Fibroblast of skin of right biceps (primary cell): Measurements from ENCODE around the gene NUDCD3.
"Not testable (repeated sequence)": the region's sequence is repeated elsewhere in the genome, so short reads cannot be mapped to it uniquely, and the experiment has no call there.

Source experiments
- DNase-seq: peaks from one replicate; pipeline ENCODE4 v3.0.0-alpha.2; 2013

The NUDCD3 gene

GRCh38 chr7:44517175-44517574 is 26.7 kb upstream of the NUDCD3 start:
- DNase-seq = no peak

DNA sequence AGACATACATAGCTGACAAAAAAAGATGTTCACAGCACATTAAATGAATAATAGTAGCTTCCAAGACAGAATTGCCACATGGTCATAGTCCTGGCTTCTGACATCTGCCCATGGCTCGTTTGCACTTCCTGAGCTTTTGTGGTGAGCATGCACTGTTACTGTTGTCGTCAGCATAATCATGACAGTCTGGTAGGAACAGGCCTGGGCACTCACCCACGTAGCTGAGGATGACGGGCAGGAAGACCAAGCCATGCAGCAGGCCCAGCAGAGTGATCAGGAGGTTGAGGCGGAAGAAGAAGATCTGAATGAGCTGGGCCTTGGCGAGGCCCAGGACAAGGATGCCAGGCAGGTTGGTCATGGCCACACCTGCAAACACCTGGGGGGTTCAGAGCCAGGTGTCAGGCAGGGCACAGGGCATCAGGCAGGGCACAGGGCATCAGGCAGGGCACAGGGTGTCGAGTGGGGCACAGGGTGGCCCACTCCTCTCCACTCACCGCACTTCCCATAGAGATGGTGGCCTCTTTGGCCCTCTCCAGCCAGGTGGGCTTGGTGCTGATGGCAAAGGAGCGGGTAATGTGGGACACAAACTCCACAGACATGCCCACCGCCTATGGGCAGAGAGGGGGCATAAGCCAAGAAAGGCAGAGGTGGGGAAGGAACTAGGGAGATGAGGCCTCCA is 25.3 kb upstream of the NUDCD3 start:
- DNase-seq = no peak

DNA sequence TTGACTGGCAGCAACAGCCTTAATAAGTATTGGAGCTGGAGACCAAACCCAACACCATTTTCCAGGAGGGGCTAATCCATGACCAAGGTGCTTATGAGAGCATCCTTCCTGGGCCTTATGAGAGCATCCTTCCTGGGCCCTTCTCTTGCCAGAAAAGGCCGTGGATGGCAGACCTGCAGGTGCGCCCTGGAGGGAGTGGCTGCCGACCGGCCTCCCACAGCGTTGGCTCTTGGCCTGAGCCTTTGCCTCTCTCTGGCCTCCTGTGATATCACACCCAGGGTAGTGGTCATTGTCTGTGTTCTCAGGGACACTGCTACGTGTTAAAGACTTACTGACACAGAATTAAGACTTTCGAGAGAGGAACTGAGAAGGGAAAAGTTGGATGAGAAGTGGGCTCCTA is 22.3 kb upstream of the NUDCD3 start:
- no peak for DNase-seq

DNA sequence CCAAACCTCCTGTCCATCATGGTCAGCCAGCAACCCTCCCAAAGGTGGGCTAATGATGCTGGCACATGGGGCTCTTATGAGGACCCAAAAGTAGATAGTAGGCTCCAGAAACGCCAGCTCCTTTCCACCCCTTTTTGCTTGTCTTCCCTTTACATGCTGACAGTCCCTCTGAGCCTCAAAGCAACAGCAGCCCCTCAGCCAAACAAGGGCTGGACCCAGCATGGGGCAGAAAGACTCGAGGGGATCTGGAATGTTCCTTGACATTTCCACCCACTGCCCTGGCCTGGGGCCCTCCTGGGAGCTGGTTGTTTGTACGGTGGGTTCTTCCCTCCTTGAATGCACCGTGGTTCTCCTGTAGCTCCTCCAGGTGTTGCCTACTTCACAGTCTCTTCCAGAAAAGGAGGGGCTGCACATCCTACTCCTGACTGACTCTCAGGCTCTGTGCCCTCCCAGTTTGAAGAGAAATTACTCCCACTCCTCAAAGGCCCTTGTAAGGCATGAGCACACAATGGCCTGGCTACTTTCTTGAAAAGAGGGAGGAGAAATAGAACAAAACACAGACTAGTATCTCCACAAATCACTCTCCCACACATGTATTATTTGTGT is 21.5 kb upstream of the NUDCD3 start:
- no peak for DNase-seq

GRCh38 chr7:44511236-44511635 is 20.8 kb upstream of the NUDCD3 start:
- DNase-seq = no peak

- no peak for DNase-seq
Measured at GRCh38 chr7:44508328-44509030, 18.0 kb upstream of the NUDCD3 start.

DNA sequence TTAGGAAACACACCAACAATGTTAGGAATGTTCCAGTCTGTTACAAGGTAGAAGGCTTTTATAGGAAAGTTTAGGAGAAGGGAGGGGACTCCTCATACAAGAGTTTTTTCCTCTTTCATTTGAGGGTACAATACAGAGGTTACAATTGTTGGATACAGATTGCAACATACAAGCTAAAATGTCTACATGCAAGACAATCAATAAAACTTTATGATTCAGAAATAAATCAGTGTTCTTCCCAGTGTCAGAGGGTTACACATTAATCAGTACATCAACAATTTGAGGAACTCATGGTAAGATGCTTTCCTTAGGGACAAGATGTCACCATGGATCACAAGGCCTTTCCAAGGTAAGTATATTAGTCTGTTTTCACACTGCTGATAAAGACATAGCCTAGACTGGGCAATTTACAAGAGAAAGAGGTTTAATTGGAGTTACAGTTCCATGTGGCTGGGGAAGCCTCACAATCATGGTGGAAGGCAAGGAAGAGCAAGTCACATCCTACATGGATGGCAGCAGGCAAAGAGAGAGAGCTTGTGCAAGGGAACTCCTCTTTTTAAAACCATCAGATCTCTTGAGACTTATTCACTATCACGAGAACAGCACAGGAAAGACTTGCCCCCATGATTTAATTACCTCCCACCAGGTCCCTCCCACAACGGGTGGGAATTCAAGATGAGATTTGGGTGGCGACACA is 16.3 kb upstream of the NUDCD3 start:
- not testable (repeated sequence) for DNase-seq

DNA sequence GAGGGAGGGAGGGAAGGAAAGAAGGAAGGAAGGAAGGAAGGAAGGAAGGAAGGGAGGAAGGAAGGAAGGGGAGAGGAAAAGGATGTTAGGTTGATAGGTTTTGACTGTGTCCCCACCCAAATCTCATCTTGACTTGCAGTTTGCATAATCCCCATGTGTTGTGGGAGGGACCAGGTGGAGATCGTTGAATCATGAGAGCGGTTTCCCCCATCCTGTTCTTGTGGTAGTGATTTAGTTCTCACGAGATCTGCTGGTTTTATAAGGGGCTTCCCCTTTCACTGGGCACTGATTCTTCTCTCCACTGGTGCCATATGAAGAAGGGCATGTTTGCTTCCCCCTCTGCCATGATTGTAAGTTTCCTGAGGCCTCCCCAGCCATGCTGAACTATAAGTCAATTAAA is 15.1 kb upstream of the NUDCD3 start:
- DNase-seq = no peak

DNA sequence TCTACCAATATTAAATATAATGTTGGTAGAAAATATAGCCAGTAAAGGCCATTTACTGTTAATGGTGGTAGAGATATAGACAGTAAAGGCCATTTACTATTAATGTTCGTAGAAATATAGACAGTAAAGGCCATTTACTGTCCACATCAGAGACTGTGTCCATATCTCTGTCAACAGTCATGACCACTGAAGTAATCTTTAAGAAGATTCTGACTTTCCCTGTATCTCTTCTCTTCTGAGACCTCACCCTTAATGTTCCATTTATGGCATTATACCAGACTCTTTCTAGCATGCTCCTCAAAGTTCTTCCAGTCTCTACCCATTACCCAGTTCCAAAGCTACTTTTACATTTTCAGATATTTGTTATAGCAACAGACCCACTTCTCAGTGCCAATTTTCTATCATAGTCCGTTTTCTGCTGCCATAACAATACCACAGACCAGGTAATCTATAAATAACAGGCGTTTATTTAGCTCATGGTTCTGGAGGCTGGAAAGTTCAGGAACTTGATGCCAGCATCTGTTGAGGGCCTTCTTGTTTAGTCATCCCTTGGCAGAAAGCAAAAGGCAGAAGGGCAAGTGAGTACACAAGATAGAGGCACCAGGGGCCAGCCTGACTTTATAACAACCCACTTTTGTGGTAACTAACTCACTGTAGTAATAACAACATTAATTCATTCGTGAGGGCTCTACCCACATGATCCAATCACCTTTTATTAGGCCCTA is 7.9 kb upstream of the NUDCD3 start:
- no peak for DNase-seq

DNA sequence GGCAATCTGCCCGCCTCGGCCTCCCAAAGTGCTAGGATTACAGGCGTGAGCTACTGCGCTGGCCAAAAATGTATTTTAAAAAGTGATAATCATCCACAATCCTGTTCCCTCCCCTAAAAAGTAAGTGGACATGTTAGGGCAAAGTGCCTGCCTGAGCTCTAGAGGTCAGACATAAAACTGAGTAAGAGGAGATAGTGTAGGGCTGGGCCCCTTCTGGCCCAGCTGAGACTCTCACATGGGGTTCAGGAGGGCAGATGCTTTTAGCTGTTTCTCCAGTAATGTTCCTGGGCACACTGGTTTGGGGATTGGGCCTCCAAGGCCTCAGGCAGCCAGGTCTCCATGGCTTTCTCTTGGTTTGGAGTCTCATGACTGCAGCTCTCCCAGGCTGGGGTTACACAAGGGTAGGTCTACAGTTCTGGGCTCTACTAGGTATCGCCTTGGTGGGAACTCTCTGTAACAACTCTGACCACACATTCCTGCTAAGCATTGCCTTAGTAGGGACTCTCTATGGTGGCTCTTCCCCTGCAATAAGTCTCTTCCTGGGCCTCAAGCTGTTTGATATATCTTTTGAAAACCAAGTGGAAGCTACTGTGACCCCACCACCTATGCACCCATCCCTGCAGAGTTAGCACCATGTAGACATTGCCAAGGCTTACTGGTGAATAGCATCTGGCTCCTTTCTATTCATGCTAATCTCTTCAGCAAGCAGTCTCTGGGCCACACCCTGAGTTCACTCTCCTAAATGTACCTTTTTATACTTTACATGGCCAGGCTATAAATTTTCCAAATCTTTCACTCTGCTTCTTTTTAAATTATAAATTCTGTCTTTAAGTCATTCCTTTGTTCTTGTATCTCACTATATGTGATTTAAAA is 6.9 kb upstream of the NUDCD3 start:
- DNase-seq = no peak

- DNase-seq = no peak
Measured at GRCh38 chr7:44496385-44496784, 5.9 kb upstream of the NUDCD3 start.

DNA sequence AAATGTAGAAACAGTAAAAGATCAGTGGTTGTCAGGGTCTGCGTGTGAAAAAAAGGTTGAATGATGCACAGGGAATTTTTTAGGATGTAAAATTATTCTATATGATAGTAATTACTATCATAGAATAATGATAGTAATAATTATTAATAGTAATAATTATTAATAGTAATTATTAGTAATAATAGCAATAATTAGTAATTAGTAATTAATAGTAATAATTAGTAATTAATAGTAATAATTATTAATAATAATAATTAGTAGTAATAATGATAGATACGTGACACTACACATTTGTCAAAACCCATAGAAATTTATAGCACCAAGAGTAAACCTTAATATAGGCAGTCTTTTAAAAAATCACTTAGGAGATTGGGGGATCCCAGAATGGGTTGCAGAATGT is 4.5 kb upstream of the NUDCD3 start:
- DNase-seq = no peak

- no peak for DNase-seq
Measured at GRCh38 chr7:44491229-44491628, 771 bp upstream of the NUDCD3 start.

DNA sequence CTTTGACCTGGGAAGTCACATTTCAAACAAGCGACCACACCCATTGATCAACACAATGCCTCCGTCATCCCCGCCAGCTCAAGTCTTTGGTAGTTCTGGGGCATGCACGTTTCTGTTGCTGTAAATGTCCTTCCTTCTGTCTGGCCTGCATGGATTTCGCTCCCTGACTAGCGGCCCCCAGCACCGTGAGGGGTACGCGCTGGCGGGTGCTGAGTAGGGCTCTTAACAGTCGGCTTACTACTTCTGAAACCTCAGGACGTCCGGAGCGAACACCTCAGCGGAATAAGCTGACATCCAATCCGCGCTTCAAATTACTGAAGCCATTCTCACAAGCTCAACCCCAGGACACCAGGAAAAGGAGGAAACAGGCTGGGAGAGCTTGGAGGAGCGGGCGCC is 505 bp downstream of the NUDCD3 start:
- DNase-seq = peak; percentile 24

- no peak for DNase-seq
Measured at GRCh38 chr7:44488955-44489354, 1.5 kb downstream of the NUDCD3 start.

DNA sequence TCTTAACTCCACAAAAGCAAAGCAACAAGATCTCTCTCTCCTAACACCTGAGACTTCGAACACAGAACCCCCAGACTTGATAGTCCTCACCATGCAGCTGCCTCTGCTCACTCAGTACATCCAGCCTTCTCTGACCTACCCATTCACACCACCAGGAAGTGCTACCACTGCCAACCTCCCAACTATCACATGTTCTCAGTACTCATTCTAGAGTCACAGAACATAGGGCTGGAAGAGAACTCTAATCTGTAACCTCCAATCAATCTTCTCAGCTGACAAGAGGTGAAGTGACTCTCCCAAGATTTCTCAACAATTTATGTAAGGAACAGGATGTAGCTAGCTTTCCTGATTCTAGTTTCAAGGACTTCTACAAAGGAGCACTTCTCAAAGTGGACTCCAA is 3.8 kb downstream of the NUDCD3 start:
- peak; percentile 10 for DNase-seq

GRCh38 chr7:44486001-44486400 is 4.5 kb downstream of the NUDCD3 start:
- DNase-seq = no peak

DNA sequence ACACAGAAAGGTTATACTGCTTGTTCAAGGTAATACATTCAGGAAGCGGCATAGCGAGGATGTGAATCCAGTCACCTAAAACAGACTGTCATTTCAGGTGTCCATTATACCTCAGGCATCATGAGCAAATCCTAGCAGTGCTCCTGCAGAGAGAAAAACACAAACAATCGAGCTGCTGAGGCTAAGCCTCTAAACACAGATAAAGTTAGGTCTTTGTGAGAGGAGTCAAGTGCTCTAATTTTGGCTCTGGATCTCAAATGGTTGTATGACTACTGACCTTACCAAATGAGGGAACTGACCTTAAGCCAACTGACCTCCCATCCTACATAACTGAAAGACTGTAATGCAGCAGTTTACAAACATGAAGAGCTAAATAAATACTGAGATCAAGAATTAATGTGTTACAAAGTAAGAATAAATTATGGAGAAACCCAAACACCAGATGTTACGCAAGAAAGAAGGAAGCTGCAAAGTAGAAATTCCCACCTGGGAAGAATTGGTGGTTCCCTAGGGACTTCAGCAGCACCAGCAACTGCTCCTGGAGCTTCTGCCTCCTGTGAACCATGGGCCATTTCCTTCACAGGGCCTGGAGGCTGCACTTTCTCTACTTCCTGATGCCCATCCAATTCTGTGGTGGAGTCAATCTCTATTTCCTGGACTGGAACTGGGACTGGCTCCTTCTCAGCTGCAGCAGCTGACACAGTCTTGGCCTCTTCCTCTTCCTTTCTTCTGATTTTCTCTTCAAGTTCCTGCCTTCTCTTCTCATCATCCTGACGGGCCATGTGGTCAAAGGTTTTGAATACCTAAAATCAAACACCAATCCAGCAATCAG is 5.8 kb downstream of the NUDCD3 start:
- no peak for DNase-seq

DNA sequence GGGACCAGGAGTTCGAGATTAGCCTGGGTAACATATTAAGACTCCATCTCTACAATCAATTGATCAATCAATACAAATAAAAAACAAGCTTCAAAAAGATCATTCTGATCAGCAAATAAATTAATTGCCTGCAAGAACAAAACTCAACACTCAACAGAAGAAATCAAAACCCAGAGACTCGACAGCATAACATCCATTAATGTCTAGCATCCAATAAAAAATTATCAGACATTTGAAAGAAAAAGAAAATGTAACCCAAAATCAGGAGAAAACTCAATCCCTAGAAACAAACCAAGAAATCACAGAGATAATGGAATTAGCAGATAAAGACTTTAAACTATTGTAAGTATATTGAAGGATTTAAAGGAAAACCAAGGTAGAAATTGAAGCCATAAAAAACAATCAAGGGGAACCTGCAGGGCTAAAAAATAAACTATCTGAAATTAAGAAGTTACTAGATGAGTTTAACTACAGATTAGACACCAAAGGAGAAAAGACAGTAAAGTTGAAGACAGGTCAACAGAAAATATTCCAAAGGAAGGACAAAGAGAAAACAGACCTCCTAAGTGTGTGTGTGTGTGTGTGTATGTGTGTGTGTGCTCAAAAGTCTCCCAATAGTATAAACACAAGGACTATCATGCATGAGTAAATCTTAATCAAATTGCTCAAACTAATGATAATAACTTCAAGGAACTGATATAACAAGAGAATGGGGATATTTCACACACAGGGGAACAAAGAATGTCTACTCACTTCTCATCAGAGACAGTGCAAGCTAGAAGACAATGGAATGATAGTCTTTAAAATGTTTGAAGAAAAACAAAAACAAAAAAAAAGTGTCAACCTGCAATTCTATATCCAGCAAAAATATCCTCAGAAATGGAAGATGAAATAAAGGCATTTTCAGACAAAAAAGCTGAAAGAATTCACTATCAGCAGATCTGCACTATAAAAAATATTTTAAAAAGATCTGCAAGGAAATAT is 7.7 kb downstream of the NUDCD3 start:
- no peak for DNase-seq

GRCh38 chr7:44477938-44478337 is 12.5 kb downstream of the NUDCD3 start:
- DNase-seq = no peak
